Stimulated activated effector memory CD8-positive, alpha-beta T cell treated with anti-CD3 and anti-CD28 coated beads, Interleukin-12 subunit alpha, Interleukin-12 subunit beta, amount 100 ng/mL, for 72 hours (primary cell): ENCODE measurements around the gene CSNK1D.
"Not testable (repeated sequence)": the region's sequence is repeated elsewhere in the genome, so short reads cannot be mapped to it uniquely, and the experiment has no call there.

Experiments
- ATAC-seq: fragments of 150-1000 bp; cut with Tn5 transposase; 2 replicates; pipeline ENCODE4 v1.10.0; 2021
- DNase-seq, 2 donors: peaks; one replicate each; pipeline ENCODE4 v3.0.0; 2021 to 2022; ENCODE audit warnings: low spot score in 2 of 2
- H3K27ac Mint-ChIP-seq: one replicate; pipeline ENCODE4 v1.8.0; 2022; ENCODE audit warnings: mild to moderate bottlenecking, mixed read lengths
- H3K36me3 Mint-ChIP-seq: one replicate; pipeline ENCODE4 v1.8.0; 2022; ENCODE audit warnings: mild to moderate bottlenecking, mixed read lengths
- H3K4me1 Mint-ChIP-seq: one replicate; pipeline ENCODE4 v1.8.0; 2022; ENCODE audit warnings: mixed read lengths
- H3K4me3 Mint-ChIP-seq: one replicate; pipeline ENCODE4 v1.8.0; 2022; ENCODE audit warnings: mild to moderate bottlenecking, mixed read lengths
- H3K9me3 Mint-ChIP-seq: one replicate; pipeline ENCODE4 v1.8.0; 2022; ENCODE audit warnings: mixed read lengths

CSNK1D gene

GRCh38 chr17:82257473-82257872, 16.0 kb downstream of the CSNK1D start:
- peak overlapping the region; percentile 92 for H3K27ac Mint-ChIP-seq
- no peaks in the 10 kb centered on the region for H3K9me3 Mint-ChIP-seq
- DNase-seq: peak; percentile 64 to 85
- peaks cover 40% of the 10 kb centered on the region for H3K4me1 Mint-ChIP-seq
- peak; percentile 99 for ATAC-seq
- H3K4me3 Mint-ChIP-seq: no peak overlapping the region
- H3K36me3 Mint-ChIP-seq: peaks cover 87% of the 10 kb centered on the region

GRCh38 chr17:82256242-82256885, 17.1 kb downstream of the CSNK1D start:
- H3K9me3 Mint-ChIP-seq: no peaks in the 10 kb centered on the region
- H3K4me3 Mint-ChIP-seq: no peak overlapping the region
- H3K36me3 Mint-ChIP-seq: peaks cover 87% of the 10 kb centered on the region
- peaks cover 40% of the 10 kb centered on the region for H3K4me1 Mint-ChIP-seq
- DNase-seq (no peak), ATAC-seq (no peak)
- H3K27ac Mint-ChIP-seq: peak overlapping the region; percentile 63

- peak overlapping the region; percentile 63 for H3K27ac Mint-ChIP-seq
- peaks cover 32% of the 10 kb centered on the region for H3K4me1 Mint-ChIP-seq
- H3K36me3 Mint-ChIP-seq: peaks cover 87% of the 10 kb centered on the region
- H3K9me3 Mint-ChIP-seq: no peaks in the 10 kb centered on the region
- DNase-seq (no peak), ATAC-seq (no peak)
- H3K4me3 Mint-ChIP-seq: no peak overlapping the region
These were observed 18.0 kb downstream of the CSNK1D start for GRCh38 chr17:82255402-82255972.

- ATAC-seq, DNase-seq, H3K4me3 Mint-ChIP-seq, H3K27ac Mint-ChIP-seq, H3K9me3 Mint-ChIP-seq: not testable (repeated sequence)
- H3K4me1 Mint-ChIP-seq: peaks cover 24% of the 10 kb centered on the region
- peaks cover 87% of the 10 kb centered on the region for H3K36me3 Mint-ChIP-seq
These were observed 18.8 kb downstream of the CSNK1D start for GRCh38 chr17:82254746-82255145.

GRCh38 chr17:82254096-82254495, 19.4 kb downstream of the CSNK1D start:
- not testable (repeated sequence) for DNase-seq, H3K9me3 Mint-ChIP-seq, H3K27ac Mint-ChIP-seq, ATAC-seq, H3K4me3 Mint-ChIP-seq
- peaks cover 24% of the 10 kb centered on the region for H3K4me1 Mint-ChIP-seq
- peaks cover 87% of the 10 kb centered on the region for H3K36me3 Mint-ChIP-seq

- no peak for DNase-seq
- H3K9me3 Mint-ChIP-seq: no peaks in the 10 kb centered on the region
- ATAC-seq: no peak
- peaks cover 27% of the 10 kb centered on the region for H3K4me1 Mint-ChIP-seq
- peaks cover 87% of the 10 kb centered on the region for H3K36me3 Mint-ChIP-seq
- no peak overlapping the region for H3K27ac Mint-ChIP-seq
- no peak overlapping the region for H3K4me3 Mint-ChIP-seq
These were observed 20.3 kb downstream of the CSNK1D start for GRCh38 chr17:82253179-82253544.

GRCh38 chr17:82252511-82253178, 20.9 kb downstream of the CSNK1D start:
- H3K9me3 Mint-ChIP-seq: no peaks in the 10 kb centered on the region
- H3K27ac Mint-ChIP-seq: no peak overlapping the region
- no peak overlapping the region for H3K4me3 Mint-ChIP-seq
- H3K36me3 Mint-ChIP-seq: peaks cover 87% of the 10 kb centered on the region
- no peak for ATAC-seq
- DNase-seq: no peak
- peaks cover 30% of the 10 kb centered on the region for H3K4me1 Mint-ChIP-seq

- ATAC-seq (no peak), DNase-seq (no peak)
- peaks cover 34% of the 10 kb centered on the region for H3K4me1 Mint-ChIP-seq
- H3K27ac Mint-ChIP-seq: peak overlapping the region; percentile 78
- no peak overlapping the region for H3K4me3 Mint-ChIP-seq
- peaks cover 87% of the 10 kb centered on the region for H3K36me3 Mint-ChIP-seq
- H3K9me3 Mint-ChIP-seq: no peaks in the 10 kb centered on the region
These were observed 22.5 kb downstream of the CSNK1D start for GRCh38 chr17:82250868-82251500.

GRCh38 chr17:82249896-82250581, 23.5 kb downstream of the CSNK1D start:
- Mint-ChIP-seq H3K9me3 (no peaks in the 10 kb centered on the region), H3K4me1 (peaks cover 38% of the 10 kb centered on the region), H3K27ac (peak overlapping the region; percentile 78), H3K4me3 (no peak overlapping the region), H3K36me3 (peaks cover 87% of the 10 kb centered on the region)
- no peak for ATAC-seq
- no peak for DNase-seq

- H3K4me3 Mint-ChIP-seq: no peak overlapping the region
- ATAC-seq: no peak
- H3K9me3 Mint-ChIP-seq: no peaks in the 10 kb centered on the region
- DNase-seq: no peak
- peak overlapping the region; percentile 93 for H3K27ac Mint-ChIP-seq
- peaks cover 48% of the 10 kb centered on the region for H3K4me1 Mint-ChIP-seq
- peaks cover 96% of the 10 kb centered on the region for H3K36me3 Mint-ChIP-seq
These were observed 24.5 kb downstream of the CSNK1D start for GRCh38 chr17:82248815-82249674.

GRCh38 chr17:82247856-82248671, 25.4 kb downstream of the CSNK1D start:
- ATAC-seq: no peak
- no peak for DNase-seq
- H3K4me1 Mint-ChIP-seq: peaks cover 58% of the 10 kb centered on the region
- no peaks in the 10 kb centered on the region for H3K9me3 Mint-ChIP-seq
- H3K36me3 Mint-ChIP-seq: peaks cover 100% of the 10 kb centered on the region
- no peak overlapping the region for H3K4me3 Mint-ChIP-seq
- H3K27ac Mint-ChIP-seq: peak overlapping the region; percentile 93

- Mint-ChIP-seq H3K36me3 (peaks cover 100% of the 10 kb centered on the region), H3K9me3 (no peaks in the 10 kb centered on the region), H3K4me1 (peaks cover 63% of the 10 kb centered on the region), H3K4me3 (no peak overlapping the region), H3K27ac (peak overlapping the region; percentile 93)
- DNase-seq (no peak), ATAC-seq (no peak)
These were observed 26.2 kb downstream of the CSNK1D start for GRCh38 chr17:82247182-82247823.

- Mint-ChIP-seq H3K36me3 (peaks cover 100% of the 10 kb centered on the region), H3K4me1 (peaks cover 68% of the 10 kb centered on the region), H3K4me3 (no peak overlapping the region), H3K9me3 (no peaks in the 10 kb centered on the region), H3K27ac (peak overlapping the region; percentile 93)
- ATAC-seq (peak; percentile 17), DNase-seq (no peak)
These were observed 26.9 kb downstream of the CSNK1D start for GRCh38 chr17:82246365-82247181.
